Measurements from ENCODE around the gene SGSH. TPM values are rescaled to one million over a fixed set of nuclear protein-coding genes. Genes with fewer than 3 reads are reported as not detected.
A peak's percentile ranks its signal among the peaks of the same experiment; 100 is the strongest.

The SGSH gene
- total and polyA plus RNA-seq, 8 donors, result 21.4 to 65.2 (median 29.1) TPM

GRCh38 chr17:80262291-80262690, 42.2 kb upstream of the SGSH start:
- H3K9me3 ChIP-seq, result no peaks in the 10 kb centered on the region
- ATAC-seq, result no peak
- no peaks in the 10 kb centered on the region for H3K36me3 ChIP-seq
- H3K27ac ChIP-seq, result peak overlapping the region in 3 of 4 donors; percentile 46 to 99 (median 97)
- WGBS, 2 donors, result 34 to 42% methylated on average over 3 of the region's 3 CpGs
- H3K27me3 ChIP-seq, result no peaks in the 10 kb centered on the region
- FAIRE-seq, result no peak
- no peak for DNase-seq
- H3K4me1 ChIP-seq, result peaks cover 0 to 19% (median 12%) of the 10 kb centered on the region in 3 donors
- intact Hi-C loops (cut with DNase I), result no loop called here
- TF ChIP-seq CTCF (IDR thresholded peaks at IDR 0.05), result no peak
- peak overlapping the region in 1 of 4 donors; percentile 95 for H3K4me3 ChIP-seq

- WGBS, 2 donors, result 54 to 57% methylated on average over 8 of the region's 8 CpGs
- H3K4me3 ChIP-seq, result peak overlapping the region in 3 of 4 donors; percentile 88 to 99 (median 95)
- no peak for TF ChIP-seq CTCF (IDR thresholded peaks at IDR 0.05)
- no peak for DNase-seq
- no peak for FAIRE-seq
- no peaks in the 10 kb centered on the region for H3K9me3 ChIP-seq
- ATAC-seq, result no peak
- peak overlapping the region in 3 of 4 donors; percentile 89 to 99 (median 97) for H3K27ac ChIP-seq
- intact Hi-C loops (cut with DNase I), result no loop called here
- no peaks in the 10 kb centered on the region for H3K27me3 ChIP-seq
- H3K4me1 ChIP-seq, result peaks cover 0 to 19% (median 12%) of the 10 kb centered on the region in 3 donors
- no peaks in the 10 kb centered on the region for H3K36me3 ChIP-seq
Measured at GRCh38 chr17:80261895-80262279, 41.8 kb upstream of the SGSH start.

GRCh38 chr17:80261159-80261894, 41.2 kb upstream of the SGSH start:
- no peaks in the 10 kb centered on the region for H3K36me3 ChIP-seq
- WGBS, 2 donors, result 7% methylated on average over 45 of the region's 45 CpGs
- no peaks in the 10 kb centered on the region for H3K27me3 ChIP-seq
- peaks cover 0 to 19% (median 12%) of the 10 kb centered on the region in 3 donors for H3K4me1 ChIP-seq
- TF ChIP-seq CTCF (IDR thresholded peaks at IDR 0.05), result no peak
- peak overlapping the region; percentile 88 to 99 (median 92) for H3K4me3 ChIP-seq
- no peaks in the 10 kb centered on the region for H3K9me3 ChIP-seq
- DNase-seq (peak; percentile 65 to 88 (median 76)), ATAC-seq (peak; percentile 31 to 66 (median 52)), FAIRE-seq (no peak)
- H3K27ac ChIP-seq, result peak overlapping the region; percentile 78 to 99 (median 93)
- intact Hi-C loops (cut with DNase I), result no loop called here

- peak within 1 kb of the TSS; percentile 84 to 99 (median 93) for H3K27ac ChIP-seq
- 0 to 2% methylated on average over 18 to 51 of the region's 54 CpGs for WGBS, 2 donors
- no peak for FAIRE-seq
- H3K9me3 ChIP-seq, result no peaks in the 10 kb centered on the region
- no peaks in the 10 kb centered on the region for H3K27me3 ChIP-seq
- peak; percentile 56 to 85 (median 68) for DNase-seq
- TF ChIP-seq CTCF (IDR thresholded peaks at IDR 0.05), result no peak
- intact Hi-C loops (cut with DNase I), result no loop called here
- ATAC-seq, result peak; percentile 25 to 60 (median 44)
- no peaks in the 10 kb centered on the region for H3K36me3 ChIP-seq
- H3K4me1 ChIP-seq, result peaks cover 0 to 21% (median 12%) of the 10 kb centered on the region in 3 donors
- peak within 1 kb of the TSS; percentile 88 to 99 (median 92) for H3K4me3 ChIP-seq
Measured at GRCh38 chr17:80260791-80261158, 40.6 kb upstream of the SGSH start, which contains the start of gene RNF213. TSS of gene RNF213 (plus strand) at chr17:80260852. CDS start at chr17:80263682, 2,830 bp downstream.

GRCh38 chr17:80260069-80260535, 40.0 kb upstream of the SGSH start:
- H3K27ac ChIP-seq, result peak overlapping the region; percentile 83 to 95 (median 89)
- no peaks in the 10 kb centered on the region for H3K36me3 ChIP-seq
- FAIRE-seq (no peak), DNase-seq (peak; percentile 71 to 90 (median 80)), ATAC-seq (peak; percentile 65 to 77 (median 73))
- H3K4me1 ChIP-seq, result peaks cover 0 to 28% (median 12%) of the 10 kb centered on the region in 3 donors
- H3K27me3 ChIP-seq, result no peaks in the 10 kb centered on the region
- H3K9me3 ChIP-seq, result no peaks in the 10 kb centered on the region
- H3K4me3 ChIP-seq, result peak overlapping the region; percentile 33 to 62 (median 51)
- no peak for TF ChIP-seq CTCF (IDR thresholded peaks at IDR 0.05)
- WGBS, 2 donors, result 0 to 1% methylated on average over 32 to 63 of the region's 63 CpGs
- intact Hi-C loops (cut with DNase I), result no loop called here

Measured in pancreas (tissue), 10 donors.